Stimulated activated CD4-positive, alpha-beta T cell treated with anti-CD3 and anti-CD28 coated beads, Interleukin-12 subunit alpha, Interleukin-12 subunit beta, amount 100 ng/mL, for 48 hours (primary cell): ENCODE measurements around the gene NAGLU.
A peak's percentile ranks its signal among the peaks of the same experiment; 100 is the strongest.

Source experiments
- DNase-seq, 3 donors: peaks; one replicate each; pipeline ENCODE4 v3.0.0-alpha.2; 2020; ENCODE audit warnings: low read depth in 2 of 3, low spot score in 1 of 3

The NAGLU gene

DNA sequence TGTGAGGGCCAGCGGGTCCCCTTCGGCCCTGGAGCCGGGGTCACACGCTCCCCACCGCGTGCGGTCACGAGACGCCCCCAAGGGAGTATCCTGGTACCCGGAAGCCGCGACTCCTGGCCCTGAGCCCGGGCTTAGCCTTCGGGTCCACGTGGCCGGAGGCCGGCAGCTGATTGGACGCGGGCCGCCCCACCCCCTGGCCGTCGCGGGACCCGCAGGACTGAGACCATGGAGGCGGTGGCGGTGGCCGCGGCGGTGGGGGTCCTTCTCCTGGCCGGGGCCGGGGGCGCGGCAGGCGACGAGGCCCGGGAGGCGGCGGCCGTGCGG is at the start of gene NAGLU:
Gene NAGLU, plus strand, starts transcription at position 194 of the 324 bp plus-strand sequence. Its CDS starts 32 bp downstream, at position 226.
- peak; percentile 75 to 84 (median 80) for DNase-seq

DNA sequence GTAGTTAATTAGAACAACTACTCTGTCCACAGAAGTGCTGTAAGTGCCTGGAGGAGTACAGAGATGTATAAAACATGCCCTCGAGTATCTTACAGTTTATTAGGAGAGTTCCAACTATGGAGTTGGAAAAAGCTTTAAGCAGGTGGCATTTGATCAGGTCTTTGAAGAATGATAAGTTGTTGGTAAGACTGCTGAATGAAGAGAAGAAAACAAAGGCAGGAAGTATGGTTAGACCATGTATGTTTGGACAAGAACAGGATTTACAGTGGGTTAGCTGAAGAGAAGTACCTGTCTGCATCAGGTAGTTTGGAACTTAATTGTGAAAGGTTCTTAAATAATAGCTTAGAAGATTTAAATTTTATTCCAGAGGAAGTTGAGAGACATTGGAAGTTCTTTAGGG is 48.0 kb upstream of the NAGLU start:
- DNase-seq = no peak

DNA sequence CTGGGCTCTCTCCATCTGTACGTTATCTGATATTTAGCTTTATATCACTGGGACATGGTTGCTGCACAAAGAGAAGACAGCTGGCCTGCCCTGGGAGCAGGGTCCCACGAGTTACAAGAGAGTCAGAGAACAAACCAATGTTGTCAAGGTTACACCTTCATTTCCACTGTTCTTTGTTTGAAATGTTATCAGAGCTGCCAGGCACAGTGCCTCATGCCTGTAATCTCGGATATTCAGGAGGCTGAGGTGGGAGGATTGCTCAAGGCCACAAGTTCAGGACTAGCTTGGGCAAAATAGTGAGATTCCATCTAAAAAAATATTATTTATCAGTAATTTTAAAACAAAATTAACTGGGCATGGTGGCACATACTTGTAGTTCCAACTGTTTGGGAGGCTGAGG is 42.7 kb upstream of the NAGLU start:
- no peak for DNase-seq

DNA sequence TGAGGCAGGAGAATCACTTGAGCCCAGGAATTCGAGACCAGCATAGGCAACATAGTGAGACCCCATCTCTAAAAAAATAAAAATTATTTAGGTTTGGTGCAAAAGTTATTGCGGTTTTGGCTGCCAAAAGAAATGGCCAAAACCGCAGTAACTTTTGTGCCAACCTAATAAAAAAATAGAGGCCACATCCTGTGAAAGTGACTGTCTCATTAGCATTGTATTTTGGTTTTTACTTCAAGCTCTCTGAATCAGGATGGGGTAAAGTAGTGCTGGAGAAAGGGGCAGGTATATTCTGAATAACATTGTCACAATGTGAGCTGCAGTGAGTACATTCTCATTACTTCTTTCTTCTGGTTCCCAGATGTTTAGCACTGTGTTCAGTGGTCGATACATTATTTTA is 41.4 kb upstream of the NAGLU start:
- DNase-seq = no peak

DNA sequence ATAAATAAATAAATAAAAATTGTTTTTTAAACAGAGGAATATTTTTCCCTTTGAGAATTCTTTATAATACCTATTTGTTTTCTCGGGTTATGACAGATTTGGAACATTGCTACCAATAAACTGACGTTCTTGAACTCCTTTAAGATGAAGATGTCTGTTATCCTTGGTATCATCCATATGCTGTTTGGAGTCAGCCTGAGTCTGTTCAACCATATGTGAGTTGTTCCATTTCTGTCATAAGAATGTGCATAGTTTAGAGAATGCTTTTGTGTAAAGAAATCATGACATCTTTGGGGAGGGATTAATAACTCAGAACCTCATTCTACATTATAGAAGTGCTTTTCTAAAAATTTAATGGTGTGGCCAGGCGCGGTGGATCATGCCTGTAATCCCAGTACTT is 37.2 kb upstream of the NAGLU start:
- no peak for DNase-seq

DNA sequence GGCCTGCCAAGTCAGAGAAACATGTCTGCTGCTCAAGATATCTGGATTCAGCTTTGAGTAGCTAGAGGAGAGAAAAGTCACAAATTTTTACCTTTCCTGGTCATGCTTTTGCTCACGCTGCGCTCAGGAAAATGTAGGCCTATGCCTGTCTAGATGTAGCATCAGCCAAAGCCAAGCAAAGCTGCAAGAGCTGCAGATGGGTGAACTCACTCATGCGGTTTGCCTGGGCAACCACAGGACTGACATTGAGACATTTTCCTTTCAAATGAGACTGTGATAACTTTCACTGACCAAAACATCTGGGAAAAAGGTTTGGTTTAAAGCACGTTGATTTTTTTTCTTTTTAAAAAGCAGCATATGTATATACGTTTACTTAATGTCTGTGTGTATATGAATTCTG is 34.0 kb upstream of the NAGLU start:
- DNase-seq = no peak

DNA sequence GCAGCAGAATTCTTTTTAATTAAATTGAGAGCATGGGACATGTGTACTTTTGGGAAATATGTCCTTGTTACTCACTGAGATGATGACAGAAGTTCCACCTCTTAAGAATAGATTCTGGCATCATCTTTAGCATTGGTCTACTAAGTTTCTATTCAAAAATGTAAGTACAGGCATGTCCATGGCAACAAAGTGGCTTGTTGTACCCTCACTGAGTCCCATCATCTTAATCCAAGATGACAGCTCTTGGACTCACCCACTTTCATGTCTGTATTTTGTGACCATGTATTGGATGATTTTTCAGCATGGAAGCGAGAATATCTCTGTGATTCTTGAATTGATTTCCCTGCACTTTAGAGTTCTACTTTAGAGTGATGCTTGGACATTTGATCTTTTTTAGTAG is 33.1 kb upstream of the NAGLU start:
- DNase-seq = no peak

DNA sequence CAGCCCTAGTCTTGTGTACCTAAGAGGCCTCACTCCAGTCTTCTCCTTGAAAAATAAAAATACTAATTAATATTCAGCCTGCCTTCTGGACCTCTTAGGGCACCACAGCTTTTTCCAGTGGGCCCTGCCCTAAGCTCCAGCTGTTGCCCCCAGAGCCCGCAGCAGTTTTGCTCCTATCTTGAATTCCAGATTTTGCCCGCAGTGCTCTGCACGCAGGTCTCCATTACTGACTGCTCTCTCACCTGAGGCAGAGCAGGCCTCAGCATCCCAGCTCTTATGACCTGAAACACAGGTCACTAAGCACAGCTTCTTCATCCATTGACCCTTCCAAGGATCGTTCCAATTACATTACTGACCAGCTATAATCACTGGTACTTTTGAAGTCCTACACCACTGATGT is 28.4 kb upstream of the NAGLU start:
- DNase-seq = no peak

DNA sequence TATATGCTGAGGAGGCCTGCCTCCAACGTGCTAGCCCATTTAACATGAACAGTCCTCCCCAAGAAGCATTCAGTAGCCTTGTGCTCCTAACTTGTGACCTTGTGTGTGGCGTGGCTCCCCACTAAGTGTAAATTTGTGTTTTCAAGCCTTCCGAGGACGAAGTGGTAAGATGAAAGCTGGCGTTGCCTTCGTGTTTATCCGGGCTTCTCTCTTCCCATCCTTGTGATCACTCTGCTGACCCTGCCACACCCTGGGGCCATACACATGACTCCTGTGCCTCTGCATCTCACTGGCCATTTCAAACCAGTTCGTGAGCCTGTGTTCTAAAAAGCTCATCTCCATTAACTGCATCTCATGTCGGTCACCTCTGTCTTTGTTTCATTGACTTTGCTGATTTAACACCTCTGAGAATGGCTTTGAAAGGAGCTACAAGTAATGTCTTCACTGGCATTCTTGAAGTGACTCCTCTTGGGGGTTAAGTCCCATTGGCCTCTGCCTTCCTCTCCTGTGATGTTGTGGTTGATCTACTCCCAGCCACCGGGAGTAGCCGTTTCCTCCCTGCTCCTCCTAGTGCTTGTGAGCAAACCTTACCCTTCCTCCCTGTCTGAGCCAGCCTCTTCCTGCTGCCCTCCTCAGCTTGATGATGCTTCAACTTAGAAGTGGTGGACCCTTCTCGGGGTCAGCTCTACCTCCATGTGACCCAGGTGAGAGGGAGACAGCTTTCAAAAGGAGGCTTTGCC is 27.4 kb upstream of the NAGLU start:
- no peak for DNase-seq

DNA sequence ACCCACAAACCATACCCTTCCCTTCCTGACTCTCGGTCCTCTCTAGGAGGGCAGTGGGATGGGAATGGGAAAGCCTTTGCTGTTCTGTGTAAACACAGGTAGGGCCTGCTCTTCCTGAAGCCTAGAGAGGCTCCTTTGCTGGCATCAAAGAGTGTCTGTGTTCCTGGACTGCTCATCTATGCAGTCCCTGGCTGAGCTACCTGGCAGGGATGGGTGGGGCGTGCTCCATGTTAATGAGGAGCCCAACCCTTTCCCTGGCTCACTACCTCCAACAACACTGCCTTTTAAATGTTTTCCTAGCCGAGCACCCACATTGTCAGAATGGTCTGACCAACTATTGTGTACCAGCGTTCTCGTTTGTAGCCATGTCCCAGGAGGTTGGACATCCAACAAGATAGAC is 26.6 kb upstream of the NAGLU start:
- no peak for DNase-seq

DNA sequence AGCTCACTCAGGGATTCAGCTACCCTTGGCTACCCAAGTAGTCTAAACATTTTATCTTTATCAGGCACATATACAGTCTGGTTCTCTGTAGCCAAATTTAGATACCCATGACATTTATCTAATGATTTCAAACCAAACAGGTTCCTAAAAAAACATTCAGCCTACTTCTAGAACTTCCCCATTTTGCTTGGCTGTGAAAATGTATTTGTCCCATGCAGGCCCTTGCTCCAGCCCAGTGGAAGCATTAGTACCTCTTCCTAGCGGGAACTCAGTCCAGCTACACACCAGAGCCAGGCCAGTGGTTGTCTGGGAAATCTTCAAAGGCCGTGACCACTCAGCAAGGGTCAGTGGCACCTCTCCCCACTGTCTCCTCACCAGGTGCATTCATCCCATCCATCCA is 26.2 kb upstream of the NAGLU start:
- no peak for DNase-seq

DNA sequence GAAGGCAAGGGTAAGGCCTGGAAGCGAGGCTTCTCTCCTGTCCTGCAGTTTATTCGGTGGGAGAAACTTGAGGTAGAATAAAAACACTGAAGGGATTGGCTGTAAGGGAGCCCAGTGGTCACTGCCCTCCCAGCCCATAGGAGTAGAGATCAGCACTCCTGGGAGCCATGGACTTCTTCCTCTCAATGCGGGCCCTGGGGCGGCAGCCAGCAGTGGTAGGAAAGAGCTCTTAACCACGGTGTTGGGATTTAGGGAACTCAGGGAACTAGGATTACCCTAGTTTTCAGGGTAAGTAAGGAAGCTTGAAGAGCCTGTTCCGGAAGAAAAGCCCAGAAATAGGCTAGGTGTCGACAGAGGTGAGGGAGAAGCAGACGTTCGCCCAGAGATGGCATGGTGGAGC is 23.8 kb upstream of the NAGLU start:
- DNase-seq = no peak

DNA sequence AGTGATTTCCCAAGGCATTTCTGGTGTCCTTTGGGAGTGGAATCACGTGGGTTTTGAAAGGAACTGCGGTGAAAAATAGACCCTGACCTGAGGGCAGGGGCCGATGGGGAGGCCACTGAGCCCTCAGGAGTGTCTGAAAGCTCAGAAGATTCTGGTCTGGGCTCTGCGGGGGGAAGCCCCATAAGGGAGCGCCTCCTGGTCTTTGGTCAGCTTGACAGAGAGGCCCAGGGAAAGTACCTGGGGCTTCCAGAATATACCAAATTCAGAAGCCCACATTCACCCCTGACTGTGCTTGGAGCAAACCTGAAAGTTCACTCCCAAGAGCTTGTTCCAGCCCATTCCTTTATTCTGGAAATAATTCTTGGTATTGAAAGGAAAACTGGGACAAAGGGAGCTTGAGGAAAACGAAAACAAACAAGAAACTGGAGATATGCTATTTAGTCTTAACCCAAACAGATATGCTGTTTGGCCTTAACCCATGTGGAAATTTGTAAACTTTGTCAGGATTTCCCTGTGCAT is 23.2 kb upstream of the NAGLU start:
- no peak for DNase-seq

DNA sequence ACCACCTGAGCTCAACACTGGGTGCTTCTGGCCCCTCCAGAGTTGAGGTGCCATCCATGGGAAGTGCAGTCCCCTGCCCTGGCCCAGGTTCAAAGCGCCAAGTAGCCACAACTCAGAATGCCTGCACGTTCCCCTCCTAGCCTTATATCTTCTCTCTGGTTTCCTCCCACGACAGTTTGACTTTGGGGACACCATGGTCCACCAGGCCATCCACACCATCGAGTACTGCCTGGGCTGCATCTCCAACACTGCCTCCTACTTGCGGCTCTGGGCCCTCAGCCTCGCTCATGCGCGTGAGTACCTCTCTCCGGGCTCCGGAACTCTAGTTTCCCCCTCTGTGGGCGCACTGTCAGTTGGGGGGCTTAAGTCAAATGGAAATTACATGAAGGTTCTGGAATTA is 22.4 kb upstream of the NAGLU start:
- no peak for DNase-seq

DNA sequence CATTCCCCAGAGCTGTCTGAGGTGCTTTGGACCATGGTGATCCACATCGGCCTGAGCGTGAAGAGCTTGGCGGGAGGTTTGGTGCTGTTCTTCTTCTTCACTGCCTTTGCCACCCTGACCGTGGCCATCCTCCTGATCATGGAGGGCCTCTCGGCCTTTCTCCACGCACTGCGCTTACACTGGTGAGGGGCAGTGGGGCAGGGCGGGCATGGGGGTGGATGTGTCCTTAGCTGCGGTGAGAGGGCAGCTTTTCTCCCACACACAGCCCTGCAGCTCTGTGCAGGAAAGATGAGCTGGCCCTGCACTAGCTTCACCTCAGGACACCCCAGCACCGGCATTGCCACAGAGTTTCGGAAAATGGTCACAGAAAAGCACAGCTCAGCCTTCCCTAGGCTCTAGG is 21.8 kb upstream of the NAGLU start:
- DNase-seq = no peak

DNA sequence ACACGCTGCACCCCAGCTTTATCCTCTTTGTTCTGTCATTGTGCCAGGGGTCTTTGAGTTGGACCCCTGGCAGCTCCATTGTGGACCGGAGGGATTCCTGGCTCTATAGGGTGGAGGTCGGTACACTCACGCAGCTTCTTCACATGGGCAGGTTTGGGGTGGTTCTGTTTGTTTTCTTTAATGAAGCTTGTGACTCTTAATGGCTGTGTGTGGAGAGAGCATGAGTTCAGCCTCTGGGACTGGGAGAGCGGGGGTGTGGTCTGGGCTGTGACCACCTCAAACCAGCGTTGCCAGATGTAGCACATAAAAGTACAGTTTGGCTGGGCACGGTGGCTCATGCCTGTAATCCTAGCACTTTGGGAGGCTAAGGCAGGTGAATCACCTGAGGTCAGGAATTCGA is 21.2 kb upstream of the NAGLU start:
- no peak for DNase-seq

DNA sequence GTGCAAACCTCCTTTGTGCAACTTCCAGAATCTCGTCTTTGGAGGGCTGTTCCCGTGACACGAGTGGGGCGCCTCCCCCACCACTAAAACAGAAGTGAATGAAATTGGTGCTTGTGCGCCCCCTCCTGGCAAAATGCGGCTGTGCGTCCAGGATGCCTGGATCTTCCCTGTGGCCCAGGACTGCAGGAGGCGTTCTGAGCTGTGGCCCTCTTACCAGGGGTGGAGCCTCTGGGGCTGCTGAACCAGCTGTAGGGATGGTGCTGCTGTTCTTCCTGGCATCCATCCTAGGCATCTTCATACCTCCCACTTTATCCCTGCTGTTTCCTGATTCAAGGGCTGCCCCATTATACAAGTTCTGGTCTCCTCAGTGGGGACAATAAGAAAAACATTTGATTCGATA is 18.5 kb upstream of the NAGLU start:
- DNase-seq = peak; percentile 73 to 89 (median 76)

DNA sequence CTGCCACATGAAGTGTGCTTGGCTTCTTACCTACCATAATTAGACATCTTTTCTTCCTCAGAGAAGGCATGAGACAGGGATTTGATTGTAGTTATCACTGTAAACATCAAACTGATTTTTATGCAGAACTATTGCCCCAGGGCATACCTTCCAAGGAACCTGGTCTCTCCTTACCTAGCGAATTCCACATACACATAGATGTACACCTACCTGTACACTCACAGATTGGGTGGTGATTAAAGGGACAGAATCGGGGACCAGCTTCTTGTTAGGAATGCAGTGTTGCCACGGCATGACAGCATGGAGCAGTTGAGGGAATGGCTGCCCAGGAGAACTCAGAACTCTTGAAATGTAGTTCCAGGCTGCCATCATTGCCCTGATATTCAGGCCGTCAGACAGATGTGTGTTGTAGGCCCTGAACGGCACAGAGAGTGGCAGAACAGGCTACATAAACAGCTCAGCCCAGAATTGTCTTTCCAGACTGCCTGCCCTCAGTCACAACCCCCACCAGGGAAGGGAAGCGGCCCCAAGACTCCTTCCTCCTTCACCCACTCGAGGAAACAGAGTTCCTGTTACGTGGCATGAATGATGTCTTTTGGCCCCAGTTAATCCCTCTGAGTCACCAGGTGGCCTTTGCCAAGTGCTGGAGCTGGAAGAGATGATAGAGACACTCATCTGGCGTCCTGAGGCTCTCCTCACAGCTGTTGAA is 17.8 kb upstream of the NAGLU start:
- no peak for DNase-seq

DNA sequence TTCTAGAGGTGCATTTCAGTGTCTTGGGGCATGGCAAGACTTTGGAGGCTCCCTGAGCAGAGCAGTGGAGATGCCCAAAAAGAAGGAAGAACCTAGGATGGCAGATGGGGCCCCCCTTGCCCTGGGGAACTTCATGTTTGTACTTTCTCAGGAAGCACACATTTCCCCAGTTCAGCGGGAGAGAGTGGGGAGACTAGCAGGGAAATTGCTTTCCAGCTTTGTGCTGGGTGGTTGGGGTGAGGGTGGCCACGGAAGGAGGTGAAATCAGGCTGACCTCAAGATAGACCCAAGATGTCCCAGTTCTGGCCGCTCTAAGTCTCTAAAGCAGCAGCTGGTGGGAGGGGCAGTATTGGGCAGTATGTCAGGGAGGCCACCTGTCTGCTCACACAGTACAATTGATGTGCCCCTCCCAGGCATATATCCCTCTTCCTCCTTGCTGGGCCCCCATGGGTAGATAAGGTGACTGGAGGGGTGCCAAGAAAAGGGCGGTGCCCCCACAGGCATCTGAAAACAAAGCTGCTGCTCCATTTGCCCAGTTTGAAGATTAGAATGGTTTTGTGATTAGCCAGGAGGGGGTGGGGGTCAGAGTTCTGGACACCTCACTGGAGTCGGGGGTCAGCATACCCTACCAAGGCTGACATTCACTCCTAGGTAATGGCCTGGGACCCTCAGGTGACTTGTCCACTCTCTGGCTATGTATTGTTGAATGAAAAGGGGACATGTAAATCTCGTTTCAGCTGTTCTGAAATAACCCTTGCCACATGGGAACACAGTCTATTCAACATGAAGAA is 17.1 kb upstream of the NAGLU start:
- no peak for DNase-seq

DNA sequence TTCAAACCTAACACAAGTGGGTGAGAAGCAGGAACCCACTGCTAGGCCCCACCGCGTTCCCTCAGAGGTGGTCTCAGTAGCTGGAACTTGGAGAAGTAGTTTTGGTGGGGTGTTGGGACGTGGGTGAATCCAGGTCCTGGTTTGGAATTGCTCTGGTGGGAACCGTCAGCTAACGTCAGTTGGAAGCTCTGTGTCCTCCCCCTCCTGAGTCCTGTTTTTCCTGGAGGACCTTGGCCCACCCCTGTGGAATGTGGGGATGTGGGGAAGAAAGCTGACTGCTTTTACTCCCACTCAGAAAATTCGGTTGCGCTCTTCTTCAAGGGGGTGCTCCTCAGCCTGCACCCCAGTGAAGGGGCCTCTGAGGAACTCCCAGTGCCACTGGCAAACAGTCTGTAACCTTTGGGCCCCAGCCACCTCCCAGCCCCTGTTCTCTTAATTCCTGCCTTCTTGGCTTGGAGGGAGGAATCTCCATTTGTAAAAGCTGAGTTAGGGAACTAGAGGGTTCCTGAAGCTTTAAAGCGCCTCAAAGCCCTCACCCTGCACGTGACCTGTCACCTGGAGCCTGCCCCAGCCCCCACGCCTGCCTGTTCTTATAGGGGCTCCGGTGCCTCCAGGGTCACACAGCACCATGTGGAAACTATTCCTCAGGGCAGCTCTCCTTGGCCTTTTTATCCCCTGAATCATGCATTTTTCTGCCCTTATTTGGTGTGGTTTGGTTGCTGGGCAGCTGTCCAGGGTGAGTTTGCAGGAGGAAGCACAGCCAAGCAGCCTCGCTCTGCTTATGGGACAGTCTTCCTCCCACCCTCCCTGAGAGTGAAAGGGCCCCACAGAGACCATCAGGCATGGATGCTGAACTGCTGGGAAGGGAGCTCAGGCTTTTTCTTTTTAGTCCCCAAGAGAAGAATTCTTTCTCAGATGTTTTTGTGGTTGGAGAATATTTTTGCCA is 16.2 kb upstream of the NAGLU start:
- DNase-seq = no peak

DNA sequence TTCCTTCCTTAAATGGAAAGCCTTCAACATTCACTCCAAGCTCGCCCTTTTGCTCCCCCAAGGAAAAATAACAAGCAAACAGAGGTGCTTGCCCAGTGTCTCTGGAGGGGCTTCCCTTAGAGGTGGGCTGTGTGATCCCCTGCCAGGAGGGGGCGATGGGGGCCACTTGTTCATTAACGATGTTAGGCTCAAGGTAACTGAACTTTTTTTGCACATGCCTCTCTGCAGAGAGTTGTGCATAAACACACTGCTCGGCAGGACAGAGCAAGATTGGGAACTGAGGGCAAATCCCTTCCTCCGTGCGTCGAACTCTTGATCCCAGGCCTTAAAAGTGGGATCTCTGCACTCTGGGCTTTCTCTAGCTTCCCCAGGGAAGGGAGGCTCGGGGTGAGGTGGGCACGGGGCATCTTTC is 15.5 kb upstream of the NAGLU start:
- DNase-seq = no peak
